ENCODE measurements around the gene LMF2.

DNA sequence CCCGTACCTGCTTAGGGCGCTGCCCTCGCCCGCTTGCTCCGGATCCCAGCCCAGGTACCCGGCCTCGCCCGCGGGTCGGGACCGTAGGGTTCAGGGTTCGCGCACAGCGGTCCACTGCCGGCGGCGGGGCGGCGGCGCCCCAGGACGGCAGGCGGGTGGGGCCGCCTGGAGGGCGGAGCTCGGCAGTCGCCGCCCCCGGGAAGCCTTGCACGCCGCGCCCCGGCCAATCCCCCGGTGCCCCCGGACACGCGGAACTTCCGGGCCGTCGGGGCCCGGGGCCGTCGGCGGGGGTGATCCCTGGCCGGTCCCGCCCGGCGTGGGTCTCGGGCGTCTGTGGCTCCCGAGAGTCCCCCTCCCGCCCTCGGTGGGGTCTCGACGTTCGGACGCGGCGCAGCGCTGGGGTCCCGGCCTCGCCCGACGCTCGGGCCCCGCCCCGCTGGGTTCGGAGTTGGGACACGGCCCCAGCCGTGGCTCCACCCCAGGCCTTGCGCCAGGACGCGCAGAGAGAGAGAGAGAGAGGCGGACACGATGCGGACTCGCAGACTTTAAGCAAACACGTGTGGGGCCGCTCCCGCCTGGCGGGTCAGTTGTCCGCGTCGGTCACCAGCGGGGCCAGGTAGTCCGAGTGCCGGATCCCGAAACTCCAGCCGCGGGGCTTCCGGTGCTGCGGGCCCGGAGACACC is 22.5 kb upstream of the LMF2 start, which contains the start of gene TYMP:
- TF ChIP-seq, protein P1, sequence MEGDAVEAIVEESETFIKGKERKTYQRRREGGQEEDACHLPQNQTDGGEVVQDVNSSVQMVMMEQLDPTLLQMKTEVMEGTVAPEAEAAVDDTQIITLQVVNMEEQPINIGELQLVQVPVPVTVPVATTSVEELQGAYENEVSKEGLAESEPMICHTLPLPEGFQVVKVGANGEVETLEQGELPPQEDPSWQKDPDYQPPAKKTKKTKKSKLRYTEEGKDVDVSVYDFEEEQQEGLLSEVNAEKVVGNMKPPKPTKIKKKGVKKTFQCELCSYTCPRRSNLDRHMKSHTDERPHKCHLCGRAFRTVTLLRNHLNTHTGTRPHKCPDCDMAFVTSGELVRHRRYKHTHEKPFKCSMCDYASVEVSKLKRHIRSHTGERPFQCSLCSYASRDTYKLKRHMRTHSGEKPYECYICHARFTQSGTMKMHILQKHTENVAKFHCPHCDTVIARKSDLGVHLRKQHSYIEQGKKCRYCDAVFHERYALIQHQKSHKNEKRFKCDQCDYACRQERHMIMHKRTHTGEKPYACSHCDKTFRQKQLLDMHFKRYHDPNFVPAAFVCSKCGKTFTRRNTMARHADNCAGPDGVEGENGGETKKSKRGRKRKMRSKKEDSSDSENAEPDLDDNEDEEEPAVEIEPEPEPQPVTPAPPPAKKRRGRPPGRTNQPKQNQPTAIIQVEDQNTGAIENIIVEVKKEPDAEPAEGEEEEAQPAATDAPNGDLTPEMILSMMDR (IDR thresholded peaks at IDR 0.05; ENCODE audit: insufficient read depth, low read depth, low read length): no peak
- peak; percentile 50 for TF ChIP-seq EZH2 (IDR thresholded peaks at IDR 0.05; ENCODE audit: insufficient read depth, low read length)
